ENCODE measurements around the gene FCHSD2.
"Not testable (repeated sequence)": the region's sequence is repeated elsewhere in the genome, so short reads cannot be mapped to it uniquely, and the experiment has no call there.

The FCHSD2 gene

DNA sequence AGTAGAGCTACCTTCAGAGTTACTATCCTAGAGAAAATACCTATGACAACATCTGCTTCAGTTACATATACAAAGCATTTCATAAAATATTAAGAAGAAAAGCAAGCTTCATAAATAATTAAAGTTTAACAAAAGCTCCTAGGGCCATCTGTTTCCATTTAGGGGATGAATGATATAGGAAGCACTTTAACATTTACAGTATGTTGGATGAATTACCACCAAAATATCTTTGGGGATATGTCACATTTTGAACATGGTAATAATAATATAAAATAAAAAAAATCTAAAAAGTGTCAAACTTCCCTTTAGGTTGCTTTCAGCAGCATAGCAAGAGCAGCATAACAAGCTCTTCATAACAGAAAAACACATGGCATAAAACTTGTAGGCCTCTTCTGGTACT, 223.3 kb downstream of the FCHSD2 start:
- DNase-seq: no peak

DNA sequence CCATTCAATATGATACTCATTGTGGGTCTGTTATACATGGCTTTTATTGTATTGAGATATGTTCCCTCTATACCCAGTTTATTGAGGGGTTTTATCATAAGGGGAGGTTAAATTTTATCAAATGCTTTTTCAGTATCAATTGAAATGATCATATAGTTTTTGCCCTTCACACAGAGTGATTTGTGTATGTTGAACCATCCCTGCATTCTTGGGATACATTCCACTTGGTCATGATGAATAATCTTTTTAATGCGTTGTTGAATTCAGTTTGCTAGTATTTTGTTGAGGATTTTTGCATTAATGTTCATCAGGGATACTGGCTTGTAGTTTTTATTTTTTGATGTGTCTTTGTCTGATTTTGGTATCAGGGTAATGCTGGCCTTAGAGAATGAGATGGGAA, 229.9 kb downstream of the FCHSD2 start:
- no peak for DNase-seq

GRCh38 chr11:72909558-72910388, 232.3 kb downstream of the FCHSD2 start:
- DNase-seq: not testable (repeated sequence)

DNA sequence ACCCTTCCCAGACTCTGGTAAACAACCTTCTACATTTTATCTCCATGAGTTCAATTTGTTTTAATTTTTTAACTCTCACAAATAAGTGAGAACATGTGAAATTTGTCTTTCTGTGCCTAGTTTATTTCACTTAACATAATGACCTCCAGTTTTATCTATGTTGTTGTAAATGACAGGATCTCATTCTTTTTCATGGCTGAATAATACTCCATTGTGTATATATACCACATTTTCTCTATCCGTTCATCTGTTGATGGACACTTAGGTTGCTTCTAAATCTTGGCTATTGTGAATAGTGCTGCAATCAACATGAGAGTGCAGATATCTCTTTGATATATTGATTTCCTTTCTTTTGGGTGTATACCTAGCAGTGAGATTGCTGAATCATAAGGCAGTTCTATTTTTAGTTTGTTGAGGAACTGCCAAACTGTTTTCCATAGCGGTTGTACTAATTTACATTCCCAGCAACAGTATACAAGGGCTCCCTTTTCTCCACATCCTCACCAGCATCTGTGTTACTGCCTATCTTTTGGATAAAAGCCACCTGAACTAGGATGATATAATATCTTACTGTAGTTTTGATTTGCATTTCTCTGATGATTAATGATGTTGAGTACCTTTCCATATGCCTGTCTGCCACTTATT, 234.0 kb downstream of the FCHSD2 start:
- DNase-seq: no peak

GRCh38 chr11:72904016-72904415, 238.1 kb downstream of the FCHSD2 start:
- no peak for DNase-seq

- no peak for DNase-seq
These were observed 240.7 kb downstream of the FCHSD2 start for GRCh38 chr11:72901374-72901773.

DNA sequence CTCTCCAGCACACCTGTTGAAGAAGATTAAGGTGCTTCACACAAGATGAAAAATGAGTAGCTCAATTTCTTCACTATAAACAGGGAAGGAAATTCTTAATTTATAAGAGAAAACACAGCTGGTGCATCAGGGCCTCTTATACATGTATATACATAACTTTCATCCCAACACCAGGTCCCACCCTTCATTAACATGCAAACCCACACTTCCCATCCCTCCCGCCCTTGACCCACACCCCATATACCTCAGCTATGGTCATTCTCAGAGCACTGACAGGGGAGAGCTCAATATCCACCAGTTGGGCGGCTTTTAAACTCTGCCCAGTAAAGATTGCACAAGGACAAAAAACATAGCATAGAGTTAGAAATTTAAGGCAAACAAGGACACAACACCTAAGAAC, 242.1 kb downstream of the FCHSD2 start:
- no peak for DNase-seq

GRCh38 chr11:72899238-72899637, 242.9 kb downstream of the FCHSD2 start:
- DNase-seq: no peak

DNA sequence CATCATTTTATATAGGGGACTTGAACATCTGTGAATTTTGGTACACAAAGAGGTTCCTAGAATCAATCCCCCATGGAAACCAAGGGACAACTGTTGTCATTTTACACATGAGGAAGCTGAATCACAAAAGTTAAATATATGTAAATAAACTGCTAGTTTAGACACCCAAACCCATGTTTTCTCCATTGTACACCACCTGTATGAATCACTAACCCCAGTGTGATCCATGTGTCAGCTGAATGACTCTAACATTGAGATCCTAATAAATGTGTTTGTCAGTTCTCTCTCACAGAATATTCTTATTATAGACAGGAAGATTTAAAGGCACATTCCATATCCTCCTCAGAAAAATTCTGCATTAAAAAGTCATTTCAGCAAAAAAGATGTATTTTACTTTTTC, 244.6 kb downstream of the FCHSD2 start:
- no peak for DNase-seq

GRCh38 chr11:72896431-72896830, 245.7 kb downstream of the FCHSD2 start:
- DNase-seq: no peak

GRCh38 chr11:72890881-72891280, 251.2 kb downstream of the FCHSD2 start:
- no peak for DNase-seq

- no peak for DNase-seq
These were observed 255.5 kb downstream of the FCHSD2 start for GRCh38 chr11:72886619-72887018.

DNA sequence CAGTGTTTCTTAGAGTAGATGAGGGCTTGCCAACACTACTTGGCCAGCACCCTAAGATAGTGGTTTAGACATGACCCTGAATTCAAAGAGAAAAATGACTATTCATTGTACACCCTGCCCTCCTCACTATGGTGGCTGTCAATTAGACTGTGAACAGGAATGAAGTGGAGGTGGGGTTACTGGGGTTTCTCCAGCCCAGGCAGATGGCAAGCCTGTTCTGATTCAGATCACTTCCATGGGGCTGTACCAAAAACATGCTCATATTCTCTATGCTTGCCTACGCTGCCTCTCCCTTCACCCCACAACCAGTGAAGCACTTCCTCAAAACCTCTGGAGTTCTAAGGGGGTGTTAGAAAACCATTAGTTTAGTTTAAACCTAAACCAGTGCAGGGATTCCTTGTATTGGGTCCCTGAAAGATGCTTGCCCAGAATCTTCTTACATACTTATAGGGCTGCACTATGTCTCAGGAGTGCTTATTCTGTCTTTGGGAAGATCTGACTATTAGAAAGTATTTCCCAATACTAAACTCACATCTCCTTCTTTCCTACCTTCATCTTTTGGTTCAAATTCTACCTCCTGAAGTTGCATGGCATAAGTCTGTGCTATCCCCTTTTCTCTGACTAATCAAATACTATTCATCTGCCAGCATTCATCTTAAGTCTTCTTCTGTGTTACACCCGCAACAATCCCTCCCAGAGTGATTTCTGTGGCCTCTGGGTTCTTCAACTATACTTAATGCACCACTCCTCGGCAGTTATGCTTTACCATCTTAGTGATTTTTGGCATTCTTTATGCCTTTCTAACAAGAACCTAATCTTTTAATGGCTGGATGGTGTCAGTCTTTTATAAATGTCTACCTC, 256.1 kb downstream of the FCHSD2 start:
- no peak for DNase-seq

DNA sequence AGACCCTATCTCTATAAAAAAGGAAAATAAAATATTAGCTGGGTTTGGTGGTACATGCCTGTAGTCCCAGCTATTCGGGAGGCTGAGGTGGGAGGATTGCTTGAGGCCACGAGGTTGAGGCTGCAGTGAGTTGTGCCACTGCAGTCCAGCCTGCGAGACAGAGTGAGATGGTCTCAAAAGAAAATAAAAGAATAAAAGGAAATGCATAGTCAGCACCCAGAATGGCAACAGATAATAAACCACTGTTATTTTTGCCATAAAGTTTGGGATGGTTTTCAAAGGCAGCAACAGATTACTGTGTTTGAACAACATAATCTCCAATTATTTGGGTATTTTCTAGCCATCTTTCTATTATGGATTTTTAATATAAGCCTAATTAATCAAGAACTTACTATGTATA, 266.0 kb downstream of the FCHSD2 start:
- DNase-seq: no peak

- no peak for DNase-seq
These were observed 266.4 kb downstream of the FCHSD2 start for GRCh38 chr11:72875736-72876135.

DNA sequence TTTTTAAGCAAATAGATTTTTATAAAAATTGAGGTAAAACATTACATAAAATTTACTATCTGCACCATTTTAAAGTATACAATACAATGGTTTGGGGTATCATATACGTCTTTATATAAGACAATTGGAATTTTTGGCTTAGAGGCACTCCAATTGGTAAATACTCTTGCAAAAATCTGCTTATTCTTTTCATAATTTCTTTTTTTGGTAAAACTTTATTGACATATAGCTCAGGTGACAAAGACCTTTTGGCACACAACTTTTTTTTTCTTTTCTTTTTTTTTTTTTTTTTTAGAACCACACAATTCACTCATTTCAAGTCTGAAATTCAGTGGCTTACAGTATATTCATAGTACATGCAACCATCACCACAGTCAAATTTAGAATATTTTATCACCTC, 270.1 kb downstream of the FCHSD2 start:
- no peak for DNase-seq

DNA sequence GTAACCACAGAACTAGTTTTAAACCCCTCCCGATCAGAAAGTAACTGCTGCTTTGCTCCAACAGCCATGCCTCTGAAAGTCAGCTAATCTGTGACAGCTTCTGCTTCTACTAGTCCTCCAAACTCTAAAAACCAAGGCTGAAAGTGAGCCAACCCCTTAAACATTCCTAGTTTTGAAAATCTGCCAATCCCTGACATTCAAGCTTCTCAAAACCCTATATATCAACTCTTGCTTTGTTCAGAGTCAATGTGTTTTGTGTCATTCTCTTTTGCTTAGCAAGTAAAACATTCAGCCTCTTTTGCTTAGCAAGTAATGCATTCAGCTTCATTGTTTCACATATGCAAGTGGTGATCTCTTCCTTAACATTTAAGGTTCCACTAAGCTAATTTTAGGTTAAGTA, 271.0 kb downstream of the FCHSD2 start:
- no peak for DNase-seq

DNA sequence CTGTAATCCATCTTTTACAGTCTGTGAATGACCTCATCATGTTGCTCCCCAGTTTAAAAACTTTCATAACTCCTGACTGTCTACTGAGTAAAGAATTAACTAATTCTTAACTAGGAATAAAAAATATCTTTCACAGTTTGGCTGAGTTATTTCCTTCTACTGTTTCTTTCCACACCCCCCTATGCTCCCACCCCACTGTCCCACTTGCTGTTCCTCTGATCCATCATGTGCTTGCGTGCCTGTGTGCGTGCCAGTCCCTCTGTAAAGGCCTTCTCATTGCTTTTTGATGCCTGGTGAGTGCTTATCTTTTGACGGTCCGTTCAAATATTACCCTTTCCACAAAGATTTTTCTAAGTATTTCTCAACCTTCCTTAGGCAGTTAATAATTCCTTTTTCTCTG, 272.3 kb downstream of the FCHSD2 start:
- no peak for DNase-seq

DNA sequence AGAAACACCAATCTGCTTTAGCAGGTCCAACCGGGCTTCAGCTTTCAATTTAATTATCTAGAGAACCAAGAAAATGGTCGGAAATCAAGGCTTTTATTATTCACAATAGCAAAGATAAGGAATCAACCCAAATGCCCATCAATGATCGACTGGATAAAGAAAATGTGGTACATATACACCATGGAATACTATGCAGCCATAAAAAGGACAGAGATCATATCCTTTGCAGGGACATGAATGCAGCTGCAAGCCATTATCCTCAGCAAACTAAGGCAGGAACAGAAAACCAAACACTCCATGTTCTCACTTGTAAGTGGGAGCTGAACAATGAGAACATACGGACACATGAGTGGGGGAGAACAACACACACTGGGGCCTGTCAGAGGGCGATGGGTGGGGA, 274.1 kb downstream of the FCHSD2 start:
- no peak for DNase-seq

DNA sequence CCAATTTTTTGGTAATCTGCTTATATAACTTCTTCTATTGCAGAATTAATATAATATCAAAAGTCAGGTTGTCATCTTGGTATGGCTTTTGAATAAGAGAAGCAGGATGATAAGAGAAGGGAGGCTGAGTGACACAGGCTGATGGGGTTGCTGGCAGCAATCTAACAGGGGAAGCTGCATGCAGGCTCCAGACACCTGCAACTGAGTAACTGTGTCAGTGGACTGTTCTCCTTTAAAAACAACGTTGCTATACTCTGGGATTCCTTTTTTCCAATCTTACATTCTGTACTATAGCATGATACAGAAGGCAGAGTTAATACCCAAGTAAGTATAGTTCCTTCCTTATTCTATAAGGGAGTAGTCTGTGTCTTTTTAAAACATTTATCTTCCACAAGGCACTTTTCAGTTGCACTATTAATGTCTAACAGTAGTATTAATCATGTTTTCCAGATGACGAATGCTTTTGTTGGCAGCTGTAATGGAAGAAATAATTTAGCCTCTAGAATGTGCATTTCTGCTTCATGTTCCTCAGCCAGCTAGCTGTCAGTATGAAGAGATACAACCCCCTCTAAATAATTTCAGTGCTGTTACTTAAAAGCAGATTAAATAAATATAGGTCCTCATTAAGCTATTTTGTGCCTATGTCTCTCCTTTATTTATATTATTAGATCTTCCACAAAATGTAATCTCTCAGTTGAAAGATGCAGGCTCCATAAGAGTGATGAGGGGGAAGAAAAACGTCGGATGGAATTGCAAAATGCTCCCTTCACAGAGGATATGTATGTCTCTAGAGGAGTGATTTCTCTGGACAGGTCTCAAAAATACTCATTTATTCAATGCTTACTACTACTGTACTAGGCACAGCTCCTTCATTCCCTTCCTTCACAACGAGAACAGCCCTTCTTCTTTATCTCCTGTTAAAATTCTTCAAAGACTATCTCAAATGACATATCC, 277.1 kb downstream of the FCHSD2 start:
- no peak for DNase-seq

- DNase-seq: no peak
These were observed 278.2 kb downstream of the FCHSD2 start for GRCh38 chr11:72863916-72864315.

DNA sequence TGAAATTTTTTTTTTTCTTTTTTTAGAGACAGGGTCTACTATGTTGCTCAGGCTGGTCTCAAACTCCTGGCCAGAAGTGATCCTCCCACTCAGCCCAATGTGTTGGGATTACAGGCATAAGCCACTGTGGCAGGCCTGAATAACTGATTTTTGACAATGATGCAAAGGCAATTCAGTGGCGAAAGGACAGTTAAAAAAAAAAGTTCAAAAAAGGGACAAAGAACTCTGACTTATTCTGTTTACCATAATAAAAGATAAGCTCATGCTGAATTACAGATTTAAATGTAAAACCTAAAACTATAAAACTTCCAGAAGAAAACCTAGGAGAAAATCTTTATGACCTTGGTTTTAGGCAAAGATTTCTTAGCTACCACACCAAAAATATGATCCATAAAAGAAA, 279.0 kb downstream of the FCHSD2 start:
- DNase-seq: no peak

GRCh38 chr11:72860592-72860991, 281.5 kb downstream of the FCHSD2 start:
- DNase-seq: no peak
